HG03066 (cell line): ENCODE data around the gene PRX.
"Not testable (repeated sequence)": the region's sequence is repeated elsewhere in the genome, so short reads cannot be mapped to it uniquely, and the experiment has no call there.

ENCODE experiments used
- ATAC-seq: cut with Tn5 transposase; IDR thresholded peaks from one replicate; pipeline ENCODE4 v1.9.1; 2021; ENCODE audit warnings: low read depth; ENCODE audit not compliant: unreplicated experiment

PRX gene

DNA sequence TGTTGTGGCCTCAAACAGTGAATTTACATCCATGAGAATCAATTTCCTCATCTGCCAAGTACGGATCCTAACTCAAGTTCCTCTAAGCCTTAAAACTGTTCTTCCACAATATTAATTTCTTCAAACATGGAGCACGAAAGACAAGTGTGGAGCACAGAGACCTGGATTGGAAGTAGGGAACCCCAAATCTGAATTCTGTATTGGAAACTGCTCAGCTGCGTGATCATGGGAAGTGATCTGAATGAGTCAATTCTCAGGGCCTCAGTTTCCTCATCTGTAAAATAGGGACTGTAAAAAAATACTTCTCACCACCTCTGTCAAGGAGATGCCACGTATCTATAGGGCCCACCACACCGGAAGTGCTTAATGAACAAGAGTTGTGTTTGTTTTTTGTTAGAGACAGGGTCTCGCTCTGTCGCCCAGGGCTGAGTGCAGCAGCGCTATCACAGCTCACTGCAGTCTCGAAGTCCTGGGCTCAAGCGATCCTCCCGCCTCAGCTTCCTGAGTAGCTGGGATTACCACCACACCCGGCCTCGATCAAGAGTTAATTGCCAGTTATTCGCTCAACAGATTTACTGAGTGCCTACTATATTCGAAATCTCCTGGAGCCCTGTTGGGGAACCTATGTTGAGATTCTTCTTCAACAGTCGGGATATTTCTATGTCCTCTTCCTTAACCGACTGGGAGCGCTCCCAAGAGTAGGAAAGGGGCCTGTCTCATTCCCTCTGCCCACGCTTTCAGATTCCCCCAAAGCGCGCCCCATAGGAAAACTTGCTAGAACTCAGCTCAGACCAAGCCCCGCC, 29.4 kb upstream of the PRX start:
- ATAC-seq, result no peak

DNA sequence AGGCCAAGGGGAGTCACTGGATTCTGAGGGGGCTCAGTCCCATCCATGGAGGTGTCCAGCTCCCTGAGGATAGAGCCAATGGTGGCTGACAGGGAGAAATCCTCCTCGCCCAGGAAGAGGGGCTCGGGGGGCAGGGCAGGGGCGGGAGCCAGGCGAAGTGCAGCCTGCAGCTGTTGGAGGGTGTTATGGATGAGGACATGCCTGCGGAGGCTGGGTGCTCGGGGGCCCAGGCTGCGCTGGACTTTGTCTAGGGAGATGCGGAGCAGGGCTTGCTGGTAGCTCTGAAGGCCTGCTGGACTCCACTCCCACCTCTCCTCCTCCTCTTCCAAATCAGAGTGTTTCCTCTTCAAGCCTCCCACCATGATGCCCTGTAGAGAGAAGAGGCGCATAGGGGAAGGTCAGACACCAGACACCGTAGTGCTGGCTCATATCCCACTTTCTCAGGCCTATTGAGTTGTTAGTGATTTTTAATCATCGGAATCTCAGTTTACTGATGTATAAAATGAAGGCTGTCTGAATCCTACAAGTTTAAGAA, 28.6 kb upstream of the PRX start:
- ATAC-seq, result no peak

DNA sequence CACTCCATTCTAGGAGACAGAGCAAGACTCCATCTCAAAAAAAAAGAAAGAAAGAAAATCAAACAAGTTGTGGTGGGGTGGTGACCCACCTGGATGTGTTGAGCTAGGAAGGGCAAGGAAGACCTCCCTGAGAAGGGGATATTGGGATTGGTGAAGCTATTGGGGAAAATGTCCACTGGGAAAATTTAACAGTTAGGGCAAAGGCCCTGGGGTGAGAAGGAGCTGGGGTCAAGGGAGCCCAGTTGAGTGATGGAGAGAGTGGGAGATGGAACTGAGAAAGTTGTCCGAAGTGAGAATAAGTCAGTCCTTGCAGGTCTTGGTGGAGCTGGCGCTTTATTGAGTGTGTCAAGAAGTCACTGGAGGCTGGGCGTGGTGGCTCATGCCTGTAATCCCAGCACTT, 25.1 kb upstream of the PRX start:
- ATAC-seq, result no peak

DNA sequence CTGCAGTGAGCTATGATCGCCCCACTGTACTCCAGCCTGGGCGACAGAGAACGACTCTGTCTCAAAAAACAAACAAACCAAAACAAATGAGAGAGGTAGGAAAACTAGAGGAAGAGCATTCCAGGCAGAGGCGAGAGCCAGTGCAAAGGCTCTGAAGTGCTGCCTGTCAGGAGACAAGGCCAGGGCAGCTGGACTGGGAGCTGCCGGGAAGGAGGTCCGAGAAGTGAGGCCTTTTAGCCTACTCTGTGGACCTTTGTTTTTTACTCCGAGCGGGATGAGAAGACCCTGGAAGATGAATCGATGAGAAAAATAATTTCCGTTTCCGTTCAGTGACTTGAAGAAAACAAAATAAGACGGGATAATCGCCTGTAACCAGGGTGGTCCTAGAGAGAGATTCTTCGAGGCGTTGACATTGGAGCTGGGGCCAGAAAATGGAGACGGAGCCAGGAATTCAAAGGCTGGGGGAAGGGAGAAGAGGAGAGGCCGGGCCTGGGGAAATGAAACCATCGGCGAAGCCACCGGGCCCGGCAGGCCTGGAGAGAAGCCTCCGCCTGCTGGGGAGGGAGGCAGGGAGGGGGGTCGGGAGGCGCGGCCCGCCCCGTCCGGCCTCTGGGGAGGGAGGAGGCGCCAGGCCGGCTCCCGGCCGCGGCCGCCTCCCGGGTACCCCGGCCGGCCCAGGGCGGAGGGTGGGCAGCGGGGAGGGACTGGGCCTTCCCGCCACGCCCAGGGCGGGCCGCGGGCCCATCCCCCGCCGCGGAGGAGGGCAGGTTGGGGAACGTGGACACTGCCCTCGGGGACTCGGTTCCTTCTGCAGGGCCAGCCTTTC, 20.4 kb upstream of the PRX start:
- no peak for ATAC-seq

DNA sequence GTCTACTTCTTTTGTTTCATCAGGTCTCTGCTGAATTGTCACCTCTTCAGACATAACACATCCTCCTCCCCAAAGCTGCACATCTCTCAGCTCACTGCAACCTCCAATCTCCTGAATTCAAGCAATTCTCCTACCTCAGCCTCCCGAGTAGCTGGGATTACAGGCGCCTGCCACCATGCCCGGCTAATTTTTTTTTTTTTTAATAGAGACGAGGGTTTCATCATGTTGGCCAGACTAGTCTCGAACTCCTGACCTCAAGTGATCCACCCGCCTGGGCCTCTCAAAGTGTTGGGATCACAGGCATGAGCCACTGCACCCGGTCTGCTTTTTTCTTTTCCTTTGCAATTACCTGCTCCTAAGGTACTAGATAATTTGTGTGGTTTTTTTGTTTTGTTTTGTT, 19.6 kb upstream of the PRX start:
- ATAC-seq, result not testable (repeated sequence)

DNA sequence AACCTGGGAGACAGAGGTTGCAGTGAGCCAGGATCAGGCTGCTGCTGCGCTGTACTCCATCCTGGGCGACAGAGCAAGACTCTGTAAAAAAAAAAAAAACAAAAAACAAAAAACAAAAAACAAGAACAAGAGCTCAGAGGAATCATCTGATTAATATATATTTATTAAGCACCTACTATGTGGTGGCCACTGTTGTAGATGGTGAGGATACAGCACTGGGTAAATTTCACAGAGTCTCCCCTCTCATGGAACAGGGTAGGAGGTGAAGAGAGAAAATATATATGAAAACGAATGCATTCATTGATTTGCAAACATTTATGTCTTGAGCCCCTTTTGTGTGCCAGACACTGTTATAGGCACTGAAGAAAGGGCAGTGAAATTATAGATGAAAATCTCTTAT, 18.5 kb upstream of the PRX start:
- ATAC-seq, result no peak

DNA sequence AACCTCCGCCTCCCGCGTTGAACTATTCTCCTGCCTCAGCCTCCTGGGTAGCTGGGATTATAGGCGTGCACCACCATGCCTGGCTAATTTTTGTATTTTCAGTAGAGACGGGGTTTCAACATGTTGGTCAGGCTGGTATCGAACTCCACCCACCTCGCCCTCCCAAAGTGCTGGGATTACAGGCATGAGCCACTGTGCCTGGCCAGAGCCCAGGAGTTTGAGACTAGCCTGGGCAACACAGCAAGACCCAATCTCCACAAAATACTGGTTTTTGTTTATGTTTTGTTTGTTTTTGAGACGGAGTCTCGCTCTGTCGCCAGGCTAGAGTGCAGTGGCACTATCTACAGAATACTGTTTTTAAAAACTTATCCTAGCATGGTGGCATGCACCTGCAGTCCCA, 17.1 kb upstream of the PRX start:
- not testable (repeated sequence) for ATAC-seq

DNA sequence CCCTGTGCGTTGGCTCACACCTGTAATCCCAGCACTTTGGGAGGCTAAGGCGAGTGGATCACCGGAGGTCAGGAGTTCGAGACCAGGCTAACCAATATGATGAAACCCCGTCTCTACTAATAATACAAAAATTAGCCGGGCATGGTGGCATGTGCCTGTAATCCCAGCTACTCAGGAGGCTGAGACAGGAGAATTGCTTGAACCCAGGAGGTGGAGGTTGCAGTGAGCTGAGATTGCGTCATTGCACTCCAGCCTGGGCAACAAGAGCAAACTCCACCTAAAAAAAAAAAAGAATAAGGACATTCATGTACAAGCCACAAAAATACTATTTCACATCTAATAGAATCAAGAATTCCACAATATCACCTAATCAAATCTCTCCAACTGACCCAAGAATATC, 15.0 kb upstream of the PRX start:
- not testable (repeated sequence) for ATAC-seq

DNA sequence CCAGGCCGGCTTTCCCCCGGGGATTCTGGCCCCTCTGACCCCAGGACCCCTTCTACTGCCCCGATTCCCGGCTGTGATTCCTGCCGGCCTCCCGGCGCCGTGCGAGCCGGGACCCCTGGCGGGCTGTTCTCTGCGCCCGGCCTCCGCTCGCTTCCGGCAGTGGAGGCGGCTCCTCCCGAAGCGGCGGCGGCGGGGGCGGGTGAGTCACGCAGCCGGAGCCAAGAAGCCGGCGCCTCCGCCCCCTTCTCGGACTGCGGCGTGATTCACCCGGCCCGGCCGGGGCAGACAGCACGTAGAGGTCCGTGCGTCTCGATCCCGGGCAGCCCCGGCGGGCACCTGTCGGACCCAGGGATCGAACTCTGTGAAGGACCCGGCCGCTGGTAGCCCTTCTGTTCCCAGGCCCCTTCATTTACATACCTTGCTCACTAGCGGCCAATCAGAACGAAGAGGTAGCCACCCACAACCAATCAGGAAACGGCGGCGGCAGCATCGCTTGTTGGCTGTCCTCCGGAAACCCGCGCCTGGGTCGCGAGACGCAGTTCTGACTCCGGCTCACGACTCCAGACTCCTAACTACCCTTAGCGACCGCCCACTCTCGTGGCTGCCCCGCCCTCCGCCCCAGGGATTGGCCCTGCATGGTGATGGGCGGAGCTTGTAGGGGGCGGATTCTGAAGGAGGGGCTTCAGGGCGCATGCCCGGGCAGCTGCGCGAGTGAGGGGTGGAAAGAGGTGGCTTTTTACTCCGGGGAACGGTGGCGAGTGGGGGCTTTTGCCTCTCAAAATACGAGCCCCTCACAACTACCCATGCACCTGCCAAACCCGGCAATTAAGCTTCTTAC, 12.5 kb upstream of the PRX start, which contains the start of gene SERTAD1:
Gene SERTAD1 (minus strand): TSS at position 543 of the 838 bp plus-strand sequence. CDS start 2,446 bp downstream, outside the sequence.
- ATAC-seq, result peak; percentile 73

DNA sequence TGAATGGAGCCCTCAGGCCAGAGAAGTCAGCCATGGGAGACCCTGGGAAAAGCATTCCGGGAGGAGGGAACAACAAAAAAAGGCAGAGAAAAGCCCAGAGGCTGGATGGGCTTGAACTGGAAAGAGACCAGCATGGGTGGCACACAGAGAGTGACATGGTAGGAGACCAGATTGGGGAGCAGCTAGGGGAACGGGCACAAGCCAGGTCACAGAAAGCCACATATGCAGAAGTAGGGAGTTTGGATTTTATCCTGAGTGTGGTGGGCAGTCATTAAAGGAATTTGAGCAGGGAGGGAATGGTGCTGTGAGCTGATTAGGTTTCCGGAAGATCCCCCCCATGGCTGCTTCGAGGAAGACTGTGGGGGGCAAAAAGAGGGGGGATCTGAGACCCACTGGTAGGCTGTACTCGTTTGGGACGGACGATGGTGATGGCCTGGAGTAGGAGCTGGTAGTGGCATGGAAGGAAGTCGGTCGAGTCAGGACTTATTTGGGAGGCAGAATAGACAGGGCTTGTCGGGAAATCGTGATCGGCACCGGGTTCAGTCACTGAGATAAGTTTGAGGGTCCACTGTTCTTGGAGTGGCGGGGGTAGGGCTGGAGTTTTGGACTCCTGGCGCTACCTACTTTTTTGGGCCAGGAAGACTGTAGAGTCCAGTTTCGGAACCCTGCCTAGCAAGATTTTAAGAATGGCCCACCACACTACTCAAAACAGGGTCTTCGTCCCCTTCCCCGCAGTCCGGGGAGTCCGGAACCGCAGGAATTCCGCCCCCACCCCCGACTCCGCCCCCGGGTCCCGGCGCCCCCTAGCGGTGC, 11.7 kb upstream of the PRX start:
- peak; percentile 10 for ATAC-seq

DNA sequence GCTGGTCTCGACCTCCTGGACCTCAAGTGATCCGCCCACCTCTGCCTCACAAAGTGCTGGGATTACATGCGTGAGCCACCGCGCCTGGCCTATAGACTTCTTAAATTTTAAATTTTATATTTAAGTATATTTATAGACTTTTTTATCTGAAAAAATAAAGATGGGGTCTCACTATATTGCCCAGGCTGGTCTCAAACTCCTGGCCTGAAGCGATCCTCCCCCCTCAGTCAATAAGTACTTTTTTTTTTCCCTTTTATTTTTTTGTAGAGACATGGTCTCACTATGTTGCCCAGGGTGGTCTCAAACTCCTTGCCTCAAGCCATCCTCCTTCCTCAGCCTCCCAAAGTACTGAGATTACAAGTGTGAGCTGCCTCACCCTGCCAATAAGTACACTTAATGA, 10.8 kb upstream of the PRX start:
- no peak for ATAC-seq

DNA sequence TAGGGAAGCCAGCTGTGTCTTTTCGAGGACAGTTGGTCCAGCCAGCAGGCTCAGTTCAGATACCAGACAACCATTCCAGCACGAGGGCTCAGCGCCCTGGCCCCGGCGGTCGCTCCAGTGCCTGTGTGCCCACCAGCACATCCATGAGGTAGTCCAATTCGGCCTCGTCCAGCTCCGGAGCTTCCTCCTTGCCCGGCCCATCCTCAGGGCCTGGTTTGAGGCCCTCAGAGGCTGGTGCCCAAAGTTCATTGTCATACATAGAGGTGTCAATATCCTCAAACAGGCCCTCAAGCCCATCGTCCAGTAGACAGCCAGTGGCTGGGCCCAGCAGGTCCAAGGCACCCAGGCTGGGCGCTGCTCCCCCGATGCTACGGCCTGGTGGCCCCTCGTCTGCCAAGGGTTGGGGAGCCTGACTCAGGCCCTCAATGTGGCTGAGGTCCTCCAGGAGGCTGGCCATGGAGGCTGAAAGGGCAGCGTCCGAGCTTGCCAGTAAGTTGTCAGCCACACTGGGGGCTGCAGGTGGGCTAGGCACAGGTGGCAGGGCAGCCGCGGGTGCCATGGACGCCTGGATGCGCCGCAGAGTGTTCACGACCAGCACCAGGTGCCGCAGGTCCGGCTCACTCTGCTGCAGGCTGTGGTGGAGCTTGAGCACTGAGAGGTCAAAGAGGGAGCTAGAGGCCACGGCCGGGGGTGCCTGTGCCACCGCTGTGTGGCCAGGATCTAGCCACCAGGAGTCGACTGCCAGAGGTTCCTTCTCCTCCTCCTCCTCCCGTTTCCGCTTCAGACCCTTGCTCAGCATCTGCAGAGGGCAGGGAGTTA, 9.8 kb upstream of the PRX start:
- no peak for ATAC-seq

DNA sequence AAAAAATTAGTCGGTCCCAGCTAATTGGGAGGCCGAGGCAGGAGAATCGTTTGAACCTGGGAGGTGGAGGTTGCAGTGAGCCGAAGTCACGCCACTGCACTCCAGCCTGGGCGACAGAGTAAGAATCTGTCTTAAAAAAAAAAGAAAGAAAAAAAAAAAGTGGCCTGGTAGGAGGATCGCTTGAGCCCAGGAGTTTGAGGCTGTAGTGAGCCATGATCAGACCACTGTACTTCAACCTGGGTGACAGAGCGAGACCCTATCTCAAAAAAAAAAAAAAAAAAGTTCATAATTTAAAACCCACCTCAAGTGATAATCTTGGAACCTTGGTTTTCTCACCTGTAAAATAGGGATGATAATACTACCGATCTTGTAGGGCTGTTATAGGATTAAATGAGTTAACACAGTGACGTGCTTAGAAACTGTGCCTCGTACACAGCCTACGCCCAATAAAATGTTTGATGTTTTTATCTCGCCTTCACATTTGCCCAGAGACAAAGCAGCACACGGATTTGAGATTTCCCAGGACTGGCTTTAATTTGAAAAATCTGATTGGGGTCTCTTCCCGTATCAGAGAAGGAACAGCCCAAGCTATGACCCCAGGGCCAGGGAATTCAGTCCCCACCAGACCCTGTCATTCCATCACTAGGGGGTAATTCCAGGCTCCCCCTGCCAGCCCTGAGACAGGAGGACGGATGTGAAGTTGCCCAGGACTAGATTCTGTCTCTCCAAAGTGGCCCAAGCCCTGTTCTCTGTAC, 9.0 kb upstream of the PRX start:
- ATAC-seq, result no peak

DNA sequence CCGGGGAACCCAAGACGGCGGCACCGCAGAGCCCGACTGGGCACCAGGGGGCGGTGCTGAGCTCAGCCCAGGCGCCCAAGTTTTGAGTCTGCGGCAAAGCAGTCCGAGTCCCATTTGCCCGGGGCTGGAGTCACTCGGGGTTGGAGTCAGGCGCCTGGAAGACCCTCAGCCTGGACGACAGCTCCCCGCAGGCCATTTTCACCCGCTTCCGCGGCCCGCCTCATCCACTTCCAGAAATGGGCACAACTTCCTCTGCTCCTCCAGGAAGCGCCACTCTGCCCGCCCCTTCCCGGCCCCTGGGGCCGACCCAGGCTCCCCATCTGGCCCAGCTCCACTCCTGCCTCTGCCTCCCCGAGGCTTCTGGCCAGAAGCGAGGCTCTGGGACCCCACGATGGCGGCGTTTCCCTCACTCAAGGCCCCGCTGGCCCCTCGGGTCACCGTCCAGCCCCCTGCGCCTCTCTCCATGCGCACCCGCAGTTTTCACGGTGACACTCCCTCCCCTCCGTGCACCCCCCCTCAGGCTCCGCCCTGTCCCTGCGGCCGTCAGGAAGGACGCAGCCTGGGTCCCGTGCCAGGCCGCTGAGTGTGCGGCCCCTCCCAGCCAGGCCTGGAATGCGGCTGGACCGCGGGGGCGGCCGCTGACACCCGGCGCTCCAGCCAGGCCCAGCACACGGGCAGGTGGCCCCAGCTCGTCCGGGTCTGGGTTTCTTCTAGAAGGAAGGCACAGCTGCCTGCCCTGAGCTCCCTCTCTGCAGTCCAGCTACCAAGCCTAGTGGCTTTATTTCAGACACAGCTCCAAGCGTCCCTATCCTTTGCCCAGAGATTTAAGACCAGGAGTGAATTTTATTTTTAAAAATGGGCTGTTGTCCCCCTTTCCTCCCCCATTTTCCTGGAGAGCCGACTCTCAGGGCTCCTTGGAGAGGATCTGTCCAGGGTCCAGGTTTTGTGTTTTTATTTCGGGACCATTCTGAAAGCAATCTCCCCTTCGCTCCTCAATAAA, 7.9 kb upstream of the PRX start:
- no peak for ATAC-seq

DNA sequence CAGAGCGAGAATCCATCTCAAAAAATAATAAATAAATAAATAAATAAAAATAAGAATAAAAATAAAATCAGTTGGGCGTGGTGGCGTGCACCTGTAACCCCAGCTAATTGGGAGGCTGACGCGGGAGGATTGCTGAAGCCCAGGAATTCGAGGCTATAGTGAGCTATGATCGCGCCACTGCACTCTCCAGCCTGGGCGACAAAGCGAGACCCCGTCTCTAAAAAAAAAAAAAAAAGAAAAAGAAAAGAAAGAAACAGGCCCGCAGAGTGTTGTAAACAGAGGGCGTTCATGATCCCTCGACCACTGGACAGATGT, 7.2 kb upstream of the PRX start:
- ATAC-seq, result no peak

DNA sequence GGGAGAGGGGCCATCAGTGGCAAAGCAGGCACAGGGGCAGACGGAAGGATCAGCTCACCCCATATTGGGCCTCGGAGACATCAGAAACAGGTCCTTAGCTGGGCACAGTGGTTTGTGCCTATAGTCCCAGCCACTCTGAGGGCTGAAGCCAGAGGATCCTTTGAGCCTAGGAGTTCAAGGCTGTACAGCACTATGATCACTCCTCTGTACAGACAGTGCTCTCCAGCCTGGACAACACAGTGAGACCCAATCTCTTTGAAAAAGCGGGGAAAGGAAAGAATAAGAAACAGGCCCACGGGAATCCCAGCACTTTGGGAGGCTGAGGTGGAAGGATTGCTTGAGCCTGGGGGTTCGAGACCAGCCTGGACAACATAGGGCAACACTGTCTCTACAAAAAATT, 6.6 kb upstream of the PRX start:
- ATAC-seq, result no peak

DNA sequence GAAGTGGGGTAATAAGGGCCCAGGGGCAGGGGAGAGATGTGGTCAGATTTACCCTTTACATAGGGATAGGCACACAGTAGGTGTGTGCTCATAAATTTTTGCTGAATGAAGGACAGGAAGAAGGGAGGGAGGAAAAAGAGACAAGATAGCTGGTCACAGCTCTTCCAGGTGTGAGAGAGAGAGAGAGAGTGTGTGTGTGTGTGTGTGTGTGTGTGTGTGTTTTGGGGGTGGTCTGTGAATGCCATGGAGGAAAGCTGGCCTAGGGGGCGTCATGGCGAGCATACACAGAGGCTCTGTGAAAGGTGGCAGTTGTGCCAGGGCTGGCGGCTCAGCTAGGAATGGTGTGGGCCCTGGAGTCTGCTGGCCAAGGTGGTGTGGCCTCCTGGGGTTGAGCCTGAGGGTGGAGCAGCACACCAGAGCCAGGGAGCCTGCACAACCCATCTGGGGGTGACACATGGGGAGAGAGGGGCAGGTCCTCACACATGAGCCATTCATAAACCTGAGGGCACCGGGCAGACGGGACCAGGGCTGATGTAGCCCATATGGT, 6.0 kb upstream of the PRX start:
- no peak for ATAC-seq
